ENCODE results near the gene LYG1. TPM values are rescaled to one million over a fixed set of nuclear protein-coding genes. Genes with fewer than 3 reads are reported as not detected.

The LYG1 gene
- total RNA-seq, 1 experiment from 2014 or later, result 3.8 TPM

DNA sequence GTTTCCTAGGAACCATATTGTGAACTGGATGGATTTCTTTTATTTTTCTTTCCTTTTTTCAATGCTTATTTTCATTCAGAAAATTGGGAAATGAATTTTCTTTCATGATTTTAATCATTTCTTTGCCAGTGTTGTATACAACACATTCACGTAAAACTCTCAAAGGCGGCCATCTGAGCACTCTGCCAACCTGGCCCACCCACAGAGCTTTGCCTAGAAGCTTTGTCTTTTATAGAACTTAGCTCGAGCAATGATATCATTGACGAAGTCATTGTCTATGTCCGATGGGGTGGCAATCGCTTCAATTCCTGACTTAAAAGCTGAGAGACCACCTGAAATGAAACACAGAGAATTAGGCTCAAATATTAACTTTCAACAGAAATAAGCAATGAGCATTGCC is 58.8 kb downstream of the LYG1 start (continued):
- TF ChIP-seq RAD21 (IDR thresholded peaks at IDR 0.05; ENCODE audit: low read depth), result no peak

DNA sequence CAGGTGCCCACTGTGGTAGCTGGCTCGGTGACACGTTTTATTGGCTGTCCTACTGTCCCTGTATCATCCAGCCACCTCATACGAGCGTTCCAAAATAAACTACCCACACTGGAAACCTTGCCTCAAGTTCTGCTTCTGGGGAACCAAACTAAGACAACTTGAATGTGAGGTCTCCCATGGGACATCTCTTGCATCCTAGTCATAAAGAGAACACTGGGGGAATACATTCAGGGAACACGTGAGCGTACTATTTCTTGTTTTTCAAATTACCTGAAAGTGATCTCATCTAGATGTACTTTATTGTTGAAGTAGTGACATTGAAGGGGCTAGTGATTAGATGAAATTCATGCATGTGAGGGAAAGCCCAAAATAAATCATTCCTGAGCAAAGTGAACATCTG is 60.6 kb downstream of the LYG1 start:
- Histone ChIP-seq H3K9me2 (ENCODE audit: insufficient read depth) (no peaks in the 10 kb centered on the region), H2AFZ (ENCODE audit: low read depth, low read length, poor library complexity, severe bottlenecking) (no peak overlapping the region), H3K27ac (ENCODE audit: low read depth, low read length) (no peak overlapping the region), H4K20me1 (ENCODE audit: insufficient read depth) (no peaks in the 10 kb centered on the region), H3K9ac (ENCODE audit: low read length) (no peak overlapping the region), H3K79me2 (ENCODE audit: insufficient read depth, low read length) (no peaks in the 10 kb centered on the region), H3K36me3 (ENCODE audit: control insufficient read depth in 1 of 2, insufficient read depth in 2 of 2, low read length in 2 of 2) (no peaks in the 10 kb centered on the region), H3K27me3 (ENCODE audit: insufficient read depth, low read length) (no peaks in the 10 kb centered on the region), H3K4me2 (ENCODE audit: low read length) (no peak overlapping the region), H3K4me3 (replicated peaks in 1 of 2; ENCODE audit: low read depth in 1 of 2, low read length in 2 of 2) (no peak overlapping the region), H3K9me3 (ENCODE audit: control insufficient read depth in 1 of 2, insufficient read depth in 1 of 2, low read depth in 1 of 2, low read length in 2 of 2) (no peaks in the 10 kb centered on the region), H3K4me1 (ENCODE audit: control insufficient read depth in 1 of 2, insufficient read depth in 2 of 2, low read length in 2 of 2) (no peaks in the 10 kb centered on the region)
- no peak for ATAC-seq
- TF ChIP-seq FOSL1 (IDR thresholded peaks at IDR 0.05; ENCODE audit: low read depth) (no peak), ZNF274 (IDR thresholded peaks at IDR 0.05; ENCODE audit: low read depth, low read length) (no peak), ZFX (IDR thresholded peaks at IDR 0.05) (no peak), REST (IDR thresholded peaks at IDR 0.05; ENCODE audit: low read depth) (no peak), POLR2A (IDR thresholded peaks at IDR 0.05; ENCODE audit: borderline replicate concordance, extremely low read depth, insufficient read depth, insufficient read length) (no peak), ELF1 (IDR thresholded peaks at IDR 0.05; ENCODE audit: borderline replicate concordance, low read depth) (no peak), EZH2phosphoT487 (IDR thresholded peaks at IDR 0.05; ENCODE audit: borderline replicate concordance) (no peak), SRF (IDR thresholded peaks at IDR 0.05; ENCODE audit: low read depth) (no peak), ZBTB33 (IDR thresholded peaks at IDR 0.05; ENCODE audit: extremely low read depth, insufficient replicate concordance, low read length) (no peak), POLR2AphosphoS5 (IDR thresholded peaks at IDR 0.05; ENCODE audit: low read depth, low read length) (no peak), ATF3 (IDR thresholded peaks at IDR 0.05) (no peak), CEBPB (IDR thresholded peaks at IDR 0.05; ENCODE audit: low read depth) (no peak), RAD21 (IDR thresholded peaks at IDR 0.05; ENCODE audit: low read depth) (no peak)
- no peak for DNase-seq (ENCODE audit: low read depth, low spot score)
- ChIA-PET RAD21 (ENCODE audit: low non-redundant PET in 1 of 2, low total read pairs in 2 of 2, uncharacterized antibody in 2 of 2, unreplicated experiment in 2 of 2) (no interaction called here), CTCF (no interaction called here), POLR2A (no interaction called here)
- no TSS peak for BruUV-seq (replicated peaks)
- intact Hi-C loops (cut with micrococcal nuclease), result no loop called here

Data from HCT116 (cell line).